Measurements from ENCODE around the gene APC2.

Gene APC2

GRCh38 chr19:1446713-1447481 is 3.0 kb upstream of the APC2 start:
- no peak for DNase-seq (ENCODE audit: low read depth)

- no peak for DNase-seq (ENCODE audit: low read depth)
Observed at GRCh38 chr19:1447504-1447903, 2.4 kb upstream of the APC2 start.

- no peak for DNase-seq (ENCODE audit: low read depth)
Observed at GRCh38 chr19:1447944-1448343, 2.0 kb upstream of the APC2 start.

- DNase-seq (ENCODE audit: low read depth) = no peak
Observed at GRCh38 chr19:1450735-1451731, 1.1 kb downstream of the APC2 start.

- DNase-seq (ENCODE audit: low read depth) = no peak
Observed at GRCh38 chr19:1451916-1452801, 2.2 kb downstream of the APC2 start.

GRCh38 chr19:1452802-1453524 is 3.0 kb downstream of the APC2 start:
- no peak for DNase-seq (ENCODE audit: low read depth)

GRCh38 chr19:1453525-1454364 is 3.8 kb downstream of the APC2 start:
- peak; percentile 74 for DNase-seq (ENCODE audit: low read depth)

- no peak for DNase-seq (ENCODE audit: low read depth)
Observed at GRCh38 chr19:1455002-1455335, 5.0 kb downstream of the APC2 start.

GRCh38 chr19:1455336-1456120 is 5.6 kb downstream of the APC2 start:
- peak; percentile 76 for DNase-seq (ENCODE audit: low read depth)

- no peak for DNase-seq (ENCODE audit: low read depth)
Observed at GRCh38 chr19:1456121-1456900, 6.4 kb downstream of the APC2 start.

GRCh38 chr19:1457031-1457739 is 7.3 kb downstream of the APC2 start:
- peak; percentile 40 for DNase-seq (ENCODE audit: low read depth)

GRCh38 chr19:1457892-1458291 is 8.0 kb downstream of the APC2 start:
- no peak for DNase-seq (ENCODE audit: low read depth)

GRCh38 chr19:1459479-1459878 is 9.6 kb downstream of the APC2 start:
- DNase-seq (ENCODE audit: low read depth) = no peak

GRCh38 chr19:1460033-1460995 is 10.4 kb downstream of the APC2 start:
- no peak for DNase-seq (ENCODE audit: low read depth)

GRCh38 chr19:1461862-1462261 is 11.9 kb downstream of the APC2 start:
- no peak for DNase-seq (ENCODE audit: low read depth)

- DNase-seq (ENCODE audit: low read depth) = peak; percentile 56
Observed at GRCh38 chr19:1465191-1466016, 15.5 kb downstream of the APC2 start.
